GM12878 (cell line): ENCODE measurements around the gene CYP1A2. TPM values are rescaled to one million over a fixed set of nuclear protein-coding genes. Genes with fewer than 3 reads are reported as not detected.

Experiments used
- CHD1 ChIP-seq: IDR thresholded peaks from 2 replicates; pipeline ENCODE4 v1.6.1; 2012; ENCODE audit warnings: low read depth, low read length, improper control_type of control experiment
- ETV6 ChIP-seq, 2 experiments: fragments of 450-650 bp in 1 of 2; IDR thresholded peaks in 1 of 2; conservative IDR thresholded peaks in 1 of 2; 2 replicates each; pipeline ENCODE4 v1.6.1; 2014; ENCODE audit warnings: antibody characterized with exemption in 1 of 2, borderline replicate concordance in 1 of 2, low read depth in 1 of 2, mild to moderate bottlenecking in 1 of 2, moderate library complexity in 1 of 2
- NBN ChIP-seq: fragments of 450-650 bp; IDR thresholded peaks from 2 replicates; pipeline ENCODE4 v1.6.1; 2016
- NR2C1 ChIP-seq: fragments of 450-650 bp; IDR thresholded peaks from 2 replicates; pipeline ENCODE4 v1.6.1; 2017; ENCODE audit warnings: antibody characterized with exemption, mild to moderate bottlenecking, moderate library complexity
- SMAD5 ChIP-seq: IDR thresholded peaks from 2 replicates; pipeline ENCODE4 v1.6.1; 2016; ENCODE audit warnings: antibody characterized with exemption, low read depth
- ZNF384 ChIP-seq: IDR thresholded peaks from 2 replicates; pipeline ENCODE4 v1.6.1; 2012; ENCODE audit warnings: low read depth, mild to moderate bottlenecking, low read length, improper control_type of control experiment, borderline replicate concordance
- polyA plus RNA-seq, 11 experiments: library from polyadenylated mRNA; depleted of rRNA in 4 of 11; unstranded in 6 of 11; stranded (reverse) in 5 of 11; fragments of >200 nt; fragmentation: Nextera tagmentation in 4 of 11; fragmentation: Illumina TruSeq in 1 of 11; extraction: Ambion mirVana in 4 of 11; extraction: Trizol in 1 of 11; gene quantifications; 1 replicate in 1 of 11; 2 replicates in 10 of 11; pipeline versions ENCODE4 v1.2.1 to v1.2.3, GENCODE V29; 2011 to 2016; ENCODE audit warnings: inconsistent platforms in 2 of 11, missing spikeins in 2 of 11, low read depth in 1 of 11
- total RNA-seq, 4 experiments: library from RNA; depleted of rRNA in 3 of 4; stranded (reverse); fragments of >200 nt in 3 of 4; fragmentation: Illumina TruSeq in 1 of 4; extraction: Trizol in 1 of 4; gene quantifications; 2 replicates each; pipeline versions ENCODE4 v1.2.1 to v1.2.3, GENCODE V29; 2013 to 2021
- TF ChIP-seq, protein P1 (sequence below): fragments of 450-650 bp; formaldehyde crosslinking; IDR thresholded peaks from 2 replicates; pipeline ENCODE4 v1.5.0; 2022; ENCODE audit warnings: mild to moderate bottlenecking, missing genetic modification characterization
- TF ChIP-seq, protein P2 (sequence below): IDR thresholded peaks from 2 replicates; pipeline ENCODE4 v1.6.1; 2012; ENCODE audit warnings: low read depth, low read length, improper control_type of control experiment
- TF ChIP-seq, protein P3 (sequence below): IDR thresholded peaks from 2 replicates; pipeline ENCODE4 v1.6.1; 2012; ENCODE audit warnings: improper control_type of control experiment, low read depth, low read length; ENCODE audit not compliant: insufficient replicate concordance
- TF ChIP-seq, protein P4 (sequence below): fragments of 450-650 bp; IDR thresholded peaks from 2 replicates; pipeline ENCODE4 v1.6.1; 2017; ENCODE audit warnings: mild to moderate bottlenecking, moderate library complexity
- TF ChIP-seq, protein P5 (sequence below): fragments of 450-650 bp; IDR thresholded peaks from 2 replicates; pipeline ENCODE4 v1.6.1; 2016; ENCODE audit warnings: mild to moderate bottlenecking

CYP1A2 gene
- total and polyA plus RNA-seq, 10 of the 15 experiments (the other 5 are each of a cell fraction or from before 2014, with no cell fraction given) = 0.03 to 0.09 (median 0.05) TPM; not detected in 7

DNA sequence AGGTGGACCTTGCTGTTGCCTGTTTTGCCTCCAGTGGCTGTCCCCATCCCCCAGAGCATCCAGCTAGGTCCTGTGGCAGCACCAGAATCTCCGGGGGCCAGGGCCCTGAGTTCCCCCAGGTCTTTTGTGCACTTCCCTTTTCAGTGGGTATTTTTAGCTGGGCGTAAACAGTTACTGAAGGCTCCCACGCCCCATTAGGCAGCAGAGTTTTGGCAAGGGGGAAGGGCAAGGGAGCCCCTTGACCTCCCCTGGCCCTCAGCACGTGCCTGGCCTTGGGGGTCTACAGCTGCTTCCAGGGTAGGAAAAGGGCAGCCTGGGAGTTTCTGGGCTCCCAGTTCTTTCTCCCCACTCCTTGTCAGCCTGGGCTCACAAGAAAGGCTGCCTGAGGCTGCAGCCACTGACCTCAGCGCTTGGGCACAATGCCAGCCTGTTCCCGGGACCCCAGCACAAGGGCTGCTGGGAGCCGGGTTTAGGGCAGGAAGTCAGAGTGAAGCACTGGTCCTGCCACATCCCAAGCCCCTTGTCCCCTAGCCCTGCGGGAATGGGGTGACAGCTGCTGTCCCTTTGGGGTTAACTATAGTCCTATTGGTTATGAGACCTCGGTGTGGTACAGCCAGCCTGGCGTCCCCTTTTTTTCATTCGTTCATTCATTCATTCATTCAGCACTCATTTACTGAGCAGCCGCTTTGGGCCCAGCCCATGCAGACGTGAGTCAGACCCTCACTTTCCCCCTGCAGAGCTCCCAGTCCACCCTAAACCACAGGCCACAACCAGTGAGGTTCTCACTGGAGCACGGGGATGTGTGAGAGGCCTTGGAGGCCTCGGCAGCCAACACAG is 41.7 kb downstream of the CYP1A2 start (continued):
- TF ChIP-seq, protein P1, sequence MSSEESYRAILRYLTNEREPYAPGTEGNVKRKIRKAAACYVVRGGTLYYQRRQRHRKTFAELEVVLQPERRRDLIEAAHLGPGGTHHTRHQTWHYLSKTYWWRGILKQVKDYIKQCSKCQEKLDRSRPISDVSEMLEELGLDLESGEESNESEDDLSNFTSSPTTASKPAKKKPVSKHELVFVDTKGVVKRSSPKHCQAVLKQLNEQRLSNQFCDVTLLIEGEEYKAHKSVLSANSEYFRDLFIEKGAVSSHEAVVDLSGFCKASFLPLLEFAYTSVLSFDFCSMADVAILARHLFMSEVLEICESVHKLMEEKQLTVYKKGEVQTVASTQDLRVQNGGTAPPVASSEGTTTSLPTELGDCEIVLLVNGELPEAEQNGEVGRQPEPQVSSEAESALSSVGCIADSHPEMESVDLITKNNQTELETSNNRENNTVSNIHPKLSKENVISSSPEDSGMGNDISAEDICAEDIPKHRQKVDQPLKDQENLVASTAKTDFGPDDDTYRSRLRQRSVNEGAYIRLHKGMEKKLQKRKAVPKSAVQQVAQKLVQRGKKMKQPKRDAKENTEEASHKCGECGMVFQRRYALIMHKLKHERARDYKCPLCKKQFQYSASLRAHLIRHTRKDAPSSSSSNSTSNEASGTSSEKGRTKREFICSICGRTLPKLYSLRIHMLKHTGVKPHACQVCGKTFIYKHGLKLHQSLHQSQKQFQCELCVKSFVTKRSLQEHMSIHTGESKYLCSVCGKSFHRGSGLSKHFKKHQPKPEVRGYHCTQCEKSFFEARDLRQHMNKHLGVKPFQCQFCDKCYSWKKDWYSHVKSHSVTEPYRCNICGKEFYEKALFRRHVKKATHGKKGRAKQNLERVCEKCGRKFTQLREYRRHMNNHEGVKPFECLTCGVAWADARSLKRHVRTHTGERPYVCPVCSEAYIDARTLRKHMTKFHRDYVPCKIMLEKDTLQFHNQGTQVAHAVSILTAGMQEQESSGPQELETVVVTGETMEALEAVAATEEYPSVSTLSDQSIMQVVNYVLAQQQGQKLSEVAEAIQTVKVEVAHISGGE (CRISPR knock-in tag) = no peak
- TF ChIP-seq, protein P2, sequence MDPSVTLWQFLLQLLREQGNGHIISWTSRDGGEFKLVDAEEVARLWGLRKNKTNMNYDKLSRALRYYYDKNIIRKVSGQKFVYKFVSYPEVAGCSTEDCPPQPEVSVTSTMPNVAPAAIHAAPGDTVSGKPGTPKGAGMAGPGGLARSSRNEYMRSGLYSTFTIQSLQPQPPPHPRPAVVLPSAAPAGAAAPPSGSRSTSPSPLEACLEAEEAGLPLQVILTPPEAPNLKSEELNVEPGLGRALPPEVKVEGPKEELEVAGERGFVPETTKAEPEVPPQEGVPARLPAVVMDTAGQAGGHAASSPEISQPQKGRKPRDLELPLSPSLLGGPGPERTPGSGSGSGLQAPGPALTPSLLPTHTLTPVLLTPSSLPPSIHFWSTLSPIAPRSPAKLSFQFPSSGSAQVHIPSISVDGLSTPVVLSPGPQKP = peak; percentile 16; the same call in 1 of the 2 replicates
- TF ChIP-seq, protein P3, sequence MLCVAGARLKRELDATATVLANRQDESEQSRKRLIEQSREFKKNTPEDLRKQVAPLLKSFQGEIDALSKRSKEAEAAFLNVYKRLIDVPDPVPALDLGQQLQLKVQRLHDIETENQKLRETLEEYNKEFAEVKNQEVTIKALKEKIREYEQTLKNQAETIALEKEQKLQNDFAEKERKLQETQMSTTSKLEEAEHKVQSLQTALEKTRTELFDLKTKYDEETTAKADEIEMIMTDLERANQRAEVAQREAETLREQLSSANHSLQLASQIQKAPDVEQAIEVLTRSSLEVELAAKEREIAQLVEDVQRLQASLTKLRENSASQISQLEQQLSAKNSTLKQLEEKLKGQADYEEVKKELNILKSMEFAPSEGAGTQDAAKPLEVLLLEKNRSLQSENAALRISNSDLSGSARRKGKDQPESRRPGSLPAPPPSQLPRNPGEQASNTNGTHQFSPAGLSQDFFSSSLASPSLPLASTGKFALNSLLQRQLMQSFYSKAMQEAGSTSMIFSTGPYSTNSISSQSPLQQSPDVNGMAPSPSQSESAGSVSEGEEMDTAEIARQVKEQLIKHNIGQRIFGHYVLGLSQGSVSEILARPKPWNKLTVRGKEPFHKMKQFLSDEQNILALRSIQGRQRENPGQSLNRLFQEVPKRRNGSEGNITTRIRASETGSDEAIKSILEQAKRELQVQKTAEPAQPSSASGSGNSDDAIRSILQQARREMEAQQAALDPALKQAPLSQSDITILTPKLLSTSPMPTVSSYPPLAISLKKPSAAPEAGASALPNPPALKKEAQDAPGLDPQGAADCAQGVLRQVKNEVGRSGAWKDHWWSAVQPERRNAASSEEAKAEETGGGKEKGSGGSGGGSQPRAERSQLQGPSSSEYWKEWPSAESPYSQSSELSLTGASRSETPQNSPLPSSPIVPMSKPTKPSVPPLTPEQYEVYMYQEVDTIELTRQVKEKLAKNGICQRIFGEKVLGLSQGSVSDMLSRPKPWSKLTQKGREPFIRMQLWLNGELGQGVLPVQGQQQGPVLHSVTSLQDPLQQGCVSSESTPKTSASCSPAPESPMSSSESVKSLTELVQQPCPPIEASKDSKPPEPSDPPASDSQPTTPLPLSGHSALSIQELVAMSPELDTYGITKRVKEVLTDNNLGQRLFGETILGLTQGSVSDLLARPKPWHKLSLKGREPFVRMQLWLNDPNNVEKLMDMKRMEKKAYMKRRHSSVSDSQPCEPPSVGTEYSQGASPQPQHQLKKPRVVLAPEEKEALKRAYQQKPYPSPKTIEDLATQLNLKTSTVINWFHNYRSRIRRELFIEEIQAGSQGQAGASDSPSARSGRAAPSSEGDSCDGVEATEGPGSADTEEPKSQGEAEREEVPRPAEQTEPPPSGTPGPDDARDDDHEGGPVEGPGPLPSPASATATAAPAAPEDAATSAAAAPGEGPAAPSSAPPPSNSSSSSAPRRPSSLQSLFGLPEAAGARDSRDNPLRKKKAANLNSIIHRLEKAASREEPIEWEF = peak; percentile 84
- TF ChIP-seq, protein P4, sequence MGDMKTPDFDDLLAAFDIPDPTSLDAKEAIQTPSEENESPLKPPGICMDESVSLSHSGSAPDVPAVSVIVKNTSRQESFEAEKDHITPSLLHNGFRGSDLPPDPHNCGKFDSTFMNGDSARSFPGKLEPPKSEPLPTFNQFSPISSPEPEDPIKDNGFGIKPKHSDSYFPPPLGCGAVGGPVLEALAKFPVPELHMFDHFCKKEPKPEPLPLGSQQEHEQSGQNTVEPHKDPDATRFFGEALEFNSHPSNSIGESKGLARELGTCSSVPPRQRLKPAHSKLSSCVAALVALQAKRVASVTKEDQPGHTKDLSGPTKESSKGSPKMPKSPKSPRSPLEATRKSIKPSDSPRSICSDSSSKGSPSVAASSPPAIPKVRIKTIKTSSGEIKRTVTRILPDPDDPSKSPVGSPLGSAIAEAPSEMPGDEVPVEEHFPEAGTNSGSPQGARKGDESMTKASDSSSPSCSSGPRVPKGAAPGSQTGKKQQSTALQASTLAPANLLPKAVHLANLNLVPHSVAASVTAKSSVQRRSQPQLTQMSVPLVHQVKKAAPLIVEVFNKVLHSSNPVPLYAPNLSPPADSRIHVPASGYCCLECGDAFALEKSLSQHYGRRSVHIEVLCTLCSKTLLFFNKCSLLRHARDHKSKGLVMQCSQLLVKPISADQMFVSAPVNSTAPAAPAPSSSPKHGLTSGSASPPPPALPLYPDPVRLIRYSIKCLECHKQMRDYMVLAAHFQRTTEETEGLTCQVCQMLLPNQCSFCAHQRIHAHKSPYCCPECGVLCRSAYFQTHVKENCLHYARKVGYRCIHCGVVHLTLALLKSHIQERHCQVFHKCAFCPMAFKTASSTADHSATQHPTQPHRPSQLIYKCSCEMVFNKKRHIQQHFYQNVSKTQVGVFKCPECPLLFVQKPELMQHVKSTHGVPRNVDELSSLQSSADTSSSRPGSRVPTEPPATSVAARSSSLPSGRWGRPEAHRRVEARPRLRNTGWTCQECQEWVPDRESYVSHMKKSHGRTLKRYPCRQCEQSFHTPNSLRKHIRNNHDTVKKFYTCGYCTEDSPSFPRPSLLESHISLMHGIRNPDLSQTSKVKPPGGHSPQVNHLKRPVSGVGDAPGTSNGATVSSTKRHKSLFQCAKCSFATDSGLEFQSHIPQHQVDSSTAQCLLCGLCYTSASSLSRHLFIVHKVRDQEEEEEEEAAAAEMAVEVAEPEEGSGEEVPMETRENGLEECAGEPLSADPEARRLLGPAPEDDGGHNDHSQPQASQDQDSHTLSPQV = 0 out of 2 replicates have a peak, but pooled peaks have one; percentile 61
- no peak for TF ChIP-seq CHD1
- no peak for TF ChIP-seq ZNF384
- TF ChIP-seq SMAD5 = no peak
- peak; percentile 67 for TF ChIP-seq NR2C1
- peak; percentile 77 for TF ChIP-seq NBN
- TF ChIP-seq, protein P5, sequence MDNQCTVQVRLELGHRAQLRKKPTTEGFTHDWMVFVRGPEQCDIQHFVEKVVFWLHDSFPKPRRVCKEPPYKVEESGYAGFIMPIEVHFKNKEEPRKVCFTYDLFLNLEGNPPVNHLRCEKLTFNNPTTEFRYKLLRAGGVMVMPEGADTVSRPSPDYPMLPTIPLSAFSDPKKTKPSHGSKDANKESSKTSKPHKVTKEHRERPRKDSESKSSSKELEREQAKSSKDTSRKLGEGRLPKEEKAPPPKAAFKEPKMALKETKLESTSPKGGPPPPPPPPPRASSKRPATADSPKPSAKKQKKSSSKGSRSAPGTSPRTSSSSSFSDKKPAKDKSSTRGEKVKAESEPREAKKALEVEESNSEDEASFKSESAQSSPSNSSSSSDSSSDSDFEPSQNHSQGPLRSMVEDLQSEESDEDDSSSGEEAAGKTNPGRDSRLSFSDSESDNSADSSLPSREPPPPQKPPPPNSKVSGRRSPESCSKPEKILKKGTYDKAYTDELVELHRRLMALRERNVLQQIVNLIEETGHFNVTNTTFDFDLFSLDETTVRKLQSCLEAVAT = 0 out of 2 replicates have a peak, but pooled peaks have one; percentile 18
- peak in 1 of 2 experiments; percentile 52; a peak in 1 of 4 replicates for TF ChIP-seq ETV6 (conservative IDR thresholded peaks at IDR 0.05 in 1 of 2, IDR thresholded peaks at IDR 0.05 in 1 of 2; ENCODE audit: borderline replicate concordance in 1 of 2, low read depth in 1 of 2)
